Neural cell (in vitro differentiated cells): Measurements from ENCODE around the gene TBC1D32. TPM values are rescaled to one million over a fixed set of nuclear protein-coding genes. Genes with fewer than 3 reads are reported as not detected.
"Not testable (repeated sequence)": the region's sequence is repeated elsewhere in the genome, so short reads cannot be mapped to it uniquely, and the experiment has no call there.

ENCODE experiments used
- H2AFZ ChIP-seq: fragments of 200-600, 300-800 bp; sonication (generic), shearing (Covaris generic); 2 replicates; pipeline ENCODE4 v1.6.0; 2014; ENCODE audit warnings: low read depth, mild to moderate bottlenecking, antibody characterized with exemption, low read length, moderate library complexity
- H3F3A ChIP-seq: fragments of 200-600 bp; shearing (Covaris generic); 2 replicates; pipeline ENCODE4 v1.6.1; 2016; ENCODE audit warnings: mild to moderate bottlenecking, moderate library complexity, mixed read lengths, antibody characterized with exemption, low read length; ENCODE audit not compliant: insufficient read depth, poor library complexity, severe bottlenecking
- H3K27ac ChIP-seq: fragments of 200-600, 300-800 bp; sonication (generic), shearing (Covaris generic); 2 replicates; pipeline ENCODE4 v1.5.1; 2014; ENCODE audit warnings: mild to moderate bottlenecking, low read length, moderate library complexity
- H3K27me3 ChIP-seq: fragments of 300-800, 200-600 bp; sonication (generic), shearing (Covaris generic); 2 replicates; pipeline ENCODE4 v1.6.0; 2014; ENCODE audit warnings: mild to moderate bottlenecking, low read depth, low read length, moderate library complexity; ENCODE audit not compliant: insufficient read depth
- H3K36me3 ChIP-seq: fragments of 300-800, 200-600 bp; sonication (generic), shearing (Covaris generic); 2 replicates; pipeline ENCODE4 v1.5.1; 2014; ENCODE audit warnings: mild to moderate bottlenecking, antibody characterized with exemption, low read length, moderate library complexity; ENCODE audit not compliant: insufficient read depth
- H3K4me2 ChIP-seq: fragments of 300-800, 200-600 bp; sonication (generic), shearing (Covaris generic); 2 replicates; pipeline ENCODE4 v1.6.0; 2014; ENCODE audit warnings: mild to moderate bottlenecking, low read length
- H3K4me3 ChIP-seq: fragments of 300-800, 200-600 bp; sonication (generic), shearing (Covaris generic); 2 replicates; pipeline ENCODE4 v1.5.1; 2014; ENCODE audit warnings: mild to moderate bottlenecking, low read length, moderate library complexity
- H3K79me2 ChIP-seq: fragments of 200-600 bp; shearing (Covaris generic); replicated peaks from 2 replicates; pipeline ENCODE4 v1.6.0; 2014; ENCODE audit warnings: mild to moderate bottlenecking, low read length, moderate library complexity; ENCODE audit not compliant: insufficient read depth
- H3K9ac ChIP-seq: fragments of 300-800, 200-600 bp; sonication (generic), shearing (Covaris generic); 2 replicates; pipeline ENCODE4 v1.6.1; 2016; ENCODE audit warnings: mild to moderate bottlenecking, low read length, mixed read lengths
- H3K9me2 ChIP-seq: fragments of 200-600 bp; shearing (Covaris generic); 2 replicates; pipeline ENCODE4 v1.6.1; 2016; ENCODE audit warnings: mild to moderate bottlenecking, low read length, mixed read lengths; ENCODE audit not compliant: insufficient read depth
- H3K9me3 ChIP-seq: fragments of 200-600, 300-800 bp; sonication (generic), shearing (Covaris generic); 2 replicates; pipeline ENCODE4 v1.6.1; 2016; ENCODE audit warnings: mild to moderate bottlenecking, mixed run types, low read length, moderate library complexity, mixed read lengths
- H4K20me1 ChIP-seq: fragments of 200-600 bp; shearing (Covaris generic); 2 replicates; pipeline ENCODE4 v1.6.1; 2016; ENCODE audit warnings: mild to moderate bottlenecking, mixed run types; ENCODE audit not compliant: insufficient read depth
- CTCF ChIP-seq: fragments of 450-650 bp; IDR thresholded peaks from 2 replicates; pipeline ENCODE4 v1.5.1; 2014; ENCODE audit warnings: antibody characterized with exemption, mild to moderate bottlenecking, moderate library complexity; ENCODE audit not compliant: poor library complexity, severe bottlenecking
- EP300 ChIP-seq: fragments of 450-650 bp; conservative IDR thresholded peaks from 2 replicates; pipeline ENCODE4 v1.6.1; 2014; ENCODE audit warnings: antibody characterized with exemption, mild to moderate bottlenecking, moderate library complexity; ENCODE audit not compliant: poor library complexity, severe bottlenecking
- EZH2 ChIP-seq: fragments of 200-600, 300-800 bp; shearing (Covaris generic), sonication (generic); IDR thresholded peaks from 2 replicates; pipeline ENCODE4 v1.6.1; 2014; ENCODE audit warnings: antibody characterized with exemption, low read length, borderline replicate concordance, mild to moderate bottlenecking; ENCODE audit not compliant: insufficient read depth, poor library complexity, severe bottlenecking
- MXI1 ChIP-seq: fragments of 450-650 bp; conservative IDR thresholded peaks from 2 replicates; pipeline ENCODE4 v1.6.1; 2014; ENCODE audit warnings: antibody characterized with exemption, mild to moderate bottlenecking; ENCODE audit not compliant: poor library complexity, severe bottlenecking
- POLR2AphosphoS5 ChIP-seq: IDR thresholded peaks from 2 replicates; pipeline ENCODE4 v1.6.1; 2012
- RAD21 ChIP-seq: fragments of 450-650 bp; conservative IDR thresholded peaks from 2 replicates; pipeline ENCODE4 v1.6.1; 2014; ENCODE audit warnings: antibody characterized with exemption, mild to moderate bottlenecking, moderate library complexity
- REST ChIP-seq: IDR thresholded peaks from 2 replicates; pipeline ENCODE4 v1.6.1; 2012; ENCODE audit warnings: borderline replicate concordance
- SMC3 ChIP-seq: fragments of 450-650 bp; conservative IDR thresholded peaks from 2 replicates; pipeline ENCODE4 v1.6.1; 2014; ENCODE audit warnings: antibody characterized with exemption, mild to moderate bottlenecking, moderate library complexity; ENCODE audit not compliant: poor library complexity
- TAF1 ChIP-seq: IDR thresholded peaks from 2 replicates; pipeline ENCODE4 v1.6.1; 2012; ENCODE audit warnings: low read depth
- polyA plus RNA-seq: library from polyadenylated mRNA; depleted of rRNA; stranded (reverse); fragments of >200 nt; gene quantifications from 2 replicates; pipeline ENCODE4 v1.2.3, GENCODE V29; 2014

The TBC1D32 gene
- polyA plus RNA-seq, 1 donor from 2014 or later, result 33.2 TPM

- H3K9me3 ChIP-seq, result no peaks in the 10 kb centered on the region
- no peak overlapping the region for H2AFZ ChIP-seq
- no peak overlapping the region for H3K27ac ChIP-seq
- no peaks in the 10 kb centered on the region for H4K20me1 ChIP-seq
- H3F3A ChIP-seq, result no peaks in the 10 kb centered on the region
- TF ChIP-seq SMC3 (no peak), RAD21 (peak; percentile 14), CTCF (peak; percentile 32)
- H3K27me3 ChIP-seq, result no peaks in the 10 kb centered on the region
- H3K9ac ChIP-seq, result no peak overlapping the region
- peaks cover 4% of the 10 kb centered on the region for H3K36me3 ChIP-seq
- no peak overlapping the region for H3K4me2 ChIP-seq
- H3K79me2 ChIP-seq, result no peaks in the 10 kb centered on the region
- no peak overlapping the region for H3K4me3 ChIP-seq
- H3K9me2 ChIP-seq, result no peaks in the 10 kb centered on the region
These were observed 15.1 kb downstream of the TBC1D32 start for GRCh38 chr6:121319112-121319553.

- Histone ChIP-seq H3K4me3 (no peak overlapping the region), H3K27me3 (no peaks in the 10 kb centered on the region), H3K79me2 (no peaks in the 10 kb centered on the region), H3K36me3 (no peaks in the 10 kb centered on the region), H3K9me3 (no peaks in the 10 kb centered on the region), H3K9me2 (no peaks in the 10 kb centered on the region), H3K9ac (no peak overlapping the region), H2AFZ (no peak overlapping the region), H4K20me1 (no peaks in the 10 kb centered on the region), H3K4me2 (no peak overlapping the region), H3F3A (no peaks in the 10 kb centered on the region), H3K27ac (no peak overlapping the region)
- TF ChIP-seq CTCF (no peak), TAF1 (no peak), REST (no peak), RAD21 (no peak), SMC3 (no peak), MXI1 (no peak), POLR2AphosphoS5 (no peak), EP300 (no peak), EZH2 (no peak)
These were observed 19.7 kb downstream of the TBC1D32 start for GRCh38 chr6:121314381-121315112.

GRCh38 chr6:121311814-121312213 is 22.5 kb downstream of the TBC1D32 start:
- not testable (repeated sequence) for H3K9me3 ChIP-seq, H3K9ac ChIP-seq, H3K27me3 ChIP-seq, H3K4me3 ChIP-seq, H3K79me2 ChIP-seq, H4K20me1 ChIP-seq, H3K4me2 ChIP-seq, H2AFZ ChIP-seq, H3K27ac ChIP-seq, H3K9me2 ChIP-seq, H3K36me3 ChIP-seq, H3F3A ChIP-seq
